Right kidney (tissue), 1 donor: Measurements from ENCODE around the gene KAZN.

ENCODE experiments used
- DNase-seq: peaks from one replicate; pipeline ENCODE4 v3.0.0-alpha.2; 2016

The KAZN gene

GRCh38 chr1:14891991-14892390 lies 293.5 kb downstream of the KAZN start:
- DNase-seq, result no peak

GRCh38 chr1:14894811-14895560 lies 296.5 kb downstream of the KAZN start:
- DNase-seq, result no peak

- DNase-seq, result no peak
Observed at GRCh38 chr1:14895727-14896126, 297.2 kb downstream of the KAZN start.

- DNase-seq, result no peak
Observed at GRCh38 chr1:14896381-14897079, 298.0 kb downstream of the KAZN start.

GRCh38 chr1:14897080-14897449 lies 298.6 kb downstream of the KAZN start:
- no peak for DNase-seq

- DNase-seq, result no peak
Observed at GRCh38 chr1:14897547-14897946, 299.1 kb downstream of the KAZN start.

GRCh38 chr1:14897997-14898645 lies 299.6 kb downstream of the KAZN start:
- DNase-seq, result no peak

- no peak for DNase-seq
Observed at GRCh38 chr1:14899686-14900085, 301.2 kb downstream of the KAZN start.

GRCh38 chr1:14901371-14901954 lies 303.0 kb downstream of the KAZN start:
- no peak for DNase-seq

- DNase-seq, result no peak
Observed at GRCh38 chr1:14903922-14904321, 305.4 kb downstream of the KAZN start.

- no peak for DNase-seq
Observed at GRCh38 chr1:14906665-14907064, 308.2 kb downstream of the KAZN start.

- DNase-seq, result no peak
Observed at GRCh38 chr1:14907416-14907815, 308.9 kb downstream of the KAZN start.

GRCh38 chr1:14909273-14909672 lies 310.8 kb downstream of the KAZN start:
- DNase-seq, result no peak

- DNase-seq, result no peak
Observed at GRCh38 chr1:14909920-14910460, 311.5 kb downstream of the KAZN start.

GRCh38 chr1:14910984-14911721 lies 312.7 kb downstream of the KAZN start:
- DNase-seq, result no peak

GRCh38 chr1:14912839-14913481 lies 314.5 kb downstream of the KAZN start:
- DNase-seq, result no peak

GRCh38 chr1:14913482-14914177 lies 315.1 kb downstream of the KAZN start:
- DNase-seq, result peak; percentile 63

GRCh38 chr1:14914351-14914988 lies 316.0 kb downstream of the KAZN start:
- no peak for DNase-seq

GRCh38 chr1:14915356-14916054 lies 317.0 kb downstream of the KAZN start:
- peak; percentile 61 for DNase-seq

- no peak for DNase-seq
Observed at GRCh38 chr1:14919289-14919688, 320.8 kb downstream of the KAZN start.
